H9 (cell line): ENCODE results near the gene TMEM235. TPM values are rescaled to one million over a fixed set of nuclear protein-coding genes. Genes with fewer than 3 reads are reported as not detected.

ENCODE experiments used
- DNase-seq: peaks from one replicate; pipeline ENCODE4 v3.0.0-alpha.2; 2017
- H2AFZ ChIP-seq: one replicate; pipeline ENCODE4 v1.6.1; 2013; ENCODE audit warnings: mild to moderate bottlenecking, low read length, control low read depth, moderate library complexity
- H2AK5ac ChIP-seq: 2 replicates; pipeline ENCODE4 v1.6.1; 2013; ENCODE audit warnings: low read length, control low read depth, mixed read lengths; ENCODE audit not compliant: insufficient read length
- H2BK120ac ChIP-seq: one replicate; pipeline ENCODE4 v1.6.1; 2013; ENCODE audit warnings: low read depth, mild to moderate bottlenecking, low read length, control low read depth, inconsistent platforms; ENCODE audit not compliant: poor library complexity, severe bottlenecking
- H2BK12ac ChIP-seq: 2 replicates; pipeline ENCODE4 v1.6.1; 2013; ENCODE audit warnings: low read length, control low read depth, mixed read lengths, low read depth; ENCODE audit not compliant: insufficient read length
- H2BK15ac ChIP-seq: 2 replicates; pipeline ENCODE4 v1.6.1; 2013; ENCODE audit warnings: low read depth, low read length, control low read depth
- H2BK20ac ChIP-seq: one replicate; pipeline ENCODE4 v1.6.1; 2013; ENCODE audit warnings: low read depth, mild to moderate bottlenecking, low read length, control low read depth, inconsistent platforms; ENCODE audit not compliant: poor library complexity, severe bottlenecking
- H2BK5ac ChIP-seq: 2 replicates; pipeline ENCODE4 v1.6.1; 2013; ENCODE audit warnings: low read length, control low read depth, mixed read lengths; ENCODE audit not compliant: insufficient read length
- H3K14ac ChIP-seq: 2 replicates; pipeline ENCODE4 v1.6.1; 2013; ENCODE audit warnings: low read length, control low read depth; ENCODE audit not compliant: insufficient read depth
- H3K18ac ChIP-seq: 2 replicates; pipeline ENCODE4 v1.6.1; 2013; ENCODE audit warnings: low read depth, mild to moderate bottlenecking, mixed read lengths, low read length, control low read depth; ENCODE audit not compliant: insufficient read length
- H3K23ac ChIP-seq: 2 replicates; pipeline ENCODE4 v1.6.1; 2013; ENCODE audit warnings: low read length, control low read depth, mixed read lengths, low read depth; ENCODE audit not compliant: insufficient read length
- H3K23me2 ChIP-seq: 2 replicates; pipeline ENCODE4 v1.6.1; 2013; ENCODE audit warnings: low read depth, mild to moderate bottlenecking, mixed read lengths, low read length, control low read depth; ENCODE audit not compliant: insufficient read length, poor library complexity, severe bottlenecking
- H3K27ac ChIP-seq: 2 replicates; pipeline ENCODE4 v1.5.1; 2013; ENCODE audit warnings: low read length, control low read depth, mixed read lengths, low read depth; ENCODE audit not compliant: insufficient read length
- H3K27me3 ChIP-seq: 2 replicates; pipeline ENCODE4 v1.6.1; 2013; ENCODE audit warnings: low read length, control low read depth, inconsistent platforms; ENCODE audit not compliant: insufficient read depth
- H3K4ac ChIP-seq: 2 replicates; pipeline ENCODE4 v1.6.1; 2013; ENCODE audit warnings: low read depth, mild to moderate bottlenecking, control low read depth, inconsistent platforms, low read length, moderate library complexity
- H3K4me1 ChIP-seq: 2 replicates; pipeline ENCODE4 v1.6.1; 2013; ENCODE audit warnings: low read length, control low read depth, inconsistent platforms; ENCODE audit not compliant: insufficient read depth
- H3K4me2 ChIP-seq: 2 replicates; pipeline ENCODE4 v1.6.1; 2013; ENCODE audit warnings: low read length, control low read depth, mixed read lengths; ENCODE audit not compliant: insufficient read length, insufficient read depth
- H3K56ac ChIP-seq: 2 replicates; pipeline ENCODE4 v1.6.1; 2013; ENCODE audit warnings: low read depth, mild to moderate bottlenecking, mixed read lengths, low read length, control low read depth; ENCODE audit not compliant: insufficient read length
- H3K79me1 ChIP-seq: 2 replicates; pipeline ENCODE4 v1.6.1; 2013; ENCODE audit warnings: low read depth, mild to moderate bottlenecking, moderate library complexity, low read length, control low read depth, inconsistent platforms; ENCODE audit not compliant: insufficient read depth, poor library complexity, severe bottlenecking
- H3K79me2 ChIP-seq: 2 replicates; pipeline ENCODE4 v1.6.1; 2013; ENCODE audit warnings: low read length, control low read depth, inconsistent platforms; ENCODE audit not compliant: insufficient read depth
- H3K9ac ChIP-seq: 2 replicates; pipeline ENCODE4 v1.6.1; 2013; ENCODE audit warnings: low read length, control low read depth, mixed read lengths; ENCODE audit not compliant: insufficient read length; ENCODE audit errors: extremely low read depth
- H3K9me3 ChIP-seq: one replicate; pipeline ENCODE4 v1.6.1; 2013; ENCODE audit warnings: low read depth, low read length, inconsistent platforms; ENCODE audit not compliant: control insufficient read depth
- H3T11ph ChIP-seq: one replicate; pipeline ENCODE4 v1.6.1; 2013; ENCODE audit warnings: mild to moderate bottlenecking, low read length, control low read depth, inconsistent platforms
- H4K20me1 ChIP-seq: one replicate; pipeline ENCODE4 v1.6.1; 2013; ENCODE audit not compliant: control insufficient read depth, insufficient read length, insufficient read depth
- H4K5ac ChIP-seq: 2 replicates; pipeline ENCODE4 v1.6.1; 2013; ENCODE audit warnings: low read depth, mild to moderate bottlenecking, mixed read lengths, low read length, control low read depth; ENCODE audit not compliant: insufficient read length
- H4K8ac ChIP-seq: replicated peaks from 2 replicates; pipeline ENCODE4 v1.6.1; 2013; ENCODE audit warnings: low read length, control low read depth, mixed read lengths, low read depth; ENCODE audit not compliant: insufficient read length
- H4K91ac ChIP-seq: 2 replicates; pipeline ENCODE4 v1.6.1; 2013; ENCODE audit warnings: low read depth, mild to moderate bottlenecking, moderate library complexity, mixed read lengths, low read length, control low read depth; ENCODE audit not compliant: insufficient read length
- H3K27ac Mint-ChIP-seq, 3 experiments: 2 replicates in 2 of 3; 3 replicates in 1 of 3; pipeline ENCODE4 v1.8.0; 2020 to 2021; ENCODE audit warnings: mixed read lengths in 3 of 3, mild to moderate bottlenecking in 1 of 3, moderate library complexity in 1 of 3
- H3K27me3 Mint-ChIP-seq: 2 replicates; pipeline ENCODE4 v1.8.0; 2021; ENCODE audit warnings: low read depth, mild to moderate bottlenecking, moderate library complexity, mixed read lengths
- H3K36me3 Mint-ChIP-seq, 3 experiments: 2 replicates in 2 of 3; 3 replicates in 1 of 3; pipeline ENCODE4 v1.8.0; 2020 to 2021; ENCODE audit warnings: low read depth in 3 of 3, mixed read lengths in 3 of 3; ENCODE audit not compliant: insufficient read depth in 1 of 3
- H3K4me1 Mint-ChIP-seq, 2 experiments: 2 replicates each; pipeline ENCODE4 v1.8.0; 2020; ENCODE audit warnings: mixed read lengths in 2 of 2
- H3K4me3 Mint-ChIP-seq, 2 experiments: 2 replicates in 1 of 2; 3 replicates in 1 of 2; pipeline ENCODE4 v1.8.0; 2020 to 2021; ENCODE audit warnings: mild to moderate bottlenecking in 2 of 2, mixed read lengths in 2 of 2, moderate library complexity in 1 of 2
- H3K9me3 Mint-ChIP-seq, 2 experiments: 2 replicates in 1 of 2; 3 replicates in 1 of 2; pipeline ENCODE4 v1.8.0; 2020; ENCODE audit warnings: mild to moderate bottlenecking in 2 of 2, mixed read lengths in 2 of 2, moderate library complexity in 1 of 2
- WGBS: extraction: QIAGEN DNeasy Blood & Tissue Kit; methylation state at CpG from one replicate; pipeline ENCODE4 v1.1.7; 2013; ENCODE audit warnings: missing lambda C conversion rate, low lambda C conversion rate, mixed read lengths; ENCODE audit not compliant: insufficient read length; ENCODE audit errors: extremely low coverage; 5-methylcytosine and 5-hydroxymethylcytosine counted together
- total RNA-seq: library from RNA; stranded (reverse); gene quantifications from 2 replicates; pipeline ENCODE4 v1.2.1, GENCODE V29; 2021
- TF ChIP-seq, protein P1 (sequence below): fragments of 200-600 bp; sonication (generic); conservative IDR thresholded peaks from 3 replicates; pipeline ENCODE4 v1.8.0; 2021; ENCODE audit warnings: antibody characterized with exemption, mild to moderate bottlenecking

TMEM235 gene
- total RNA-seq, 1 experiment from 2014 or later, result 0.28 TPM

DNA sequence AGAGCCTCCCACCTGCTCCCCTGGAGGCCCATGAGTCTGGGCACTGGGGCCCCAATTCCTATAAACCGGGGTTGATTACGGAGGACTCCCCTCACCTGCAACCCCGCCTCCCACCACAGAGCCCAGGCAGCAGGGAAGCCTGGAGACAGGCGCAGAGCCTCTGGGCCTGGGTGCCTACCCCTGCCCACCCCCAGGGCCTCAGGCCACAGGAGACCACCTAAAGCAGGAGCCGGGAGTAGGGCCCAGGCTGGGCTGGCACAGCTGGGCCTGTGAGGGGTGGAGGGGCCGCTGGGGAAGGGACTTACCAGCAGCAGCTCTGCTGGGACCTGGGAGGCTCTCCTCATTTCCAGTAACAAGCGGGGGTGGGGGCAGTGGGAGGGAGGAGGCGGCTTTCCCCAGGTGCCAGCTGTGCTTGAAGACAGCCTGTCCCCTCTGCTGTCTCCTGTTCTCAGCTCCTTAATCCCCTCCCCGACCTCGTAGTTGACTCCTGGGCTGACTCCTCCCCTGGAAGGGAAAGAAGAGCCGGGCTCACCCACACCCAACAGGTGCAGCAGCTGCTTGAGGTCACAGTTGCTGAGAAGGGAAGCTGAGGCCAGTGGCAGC is 46.8 kb downstream of the TMEM235 start:
- Histone ChIP-seq H3K27ac (no peak overlapping the region), H3K14ac (no peak overlapping the region), H2BK5ac (no peak overlapping the region), H2BK15ac (no peak overlapping the region), H3K56ac (no peak overlapping the region), H3K4ac (no peak overlapping the region), H4K8ac (no peak overlapping the region), H2BK120ac (no peak overlapping the region), H3K79me1 (no peaks in the 10 kb centered on the region), H2AFZ (no peak overlapping the region), H2BK20ac (no peak overlapping the region), H3K4me2 (no peak overlapping the region), H3K27me3 (no peaks in the 10 kb centered on the region), H3K9me3 (no peaks in the 10 kb centered on the region), H4K5ac (no peak overlapping the region), H3K18ac (no peak overlapping the region), H2BK12ac (no peak overlapping the region), H3K9ac (no peak overlapping the region), H3T11ph (no peak overlapping the region), H3K79me2 (no peaks in the 10 kb centered on the region), H4K20me1 (no peaks in the 10 kb centered on the region), H2AK5ac (no peak overlapping the region), H3K4me1 (no peaks in the 10 kb centered on the region; the same call in 1 of the 2 replicates), H3K23me2 (no peaks in the 10 kb centered on the region), H4K91ac (no peak overlapping the region), H3K23ac (no peak overlapping the region)
- peaks cover 17 to 35% of the 10 kb centered on the region in 2 experiments for H3K4me1 Mint-ChIP-seq
- H3K27ac Mint-ChIP-seq, result no peak overlapping the region
- TF ChIP-seq, protein P1, sequence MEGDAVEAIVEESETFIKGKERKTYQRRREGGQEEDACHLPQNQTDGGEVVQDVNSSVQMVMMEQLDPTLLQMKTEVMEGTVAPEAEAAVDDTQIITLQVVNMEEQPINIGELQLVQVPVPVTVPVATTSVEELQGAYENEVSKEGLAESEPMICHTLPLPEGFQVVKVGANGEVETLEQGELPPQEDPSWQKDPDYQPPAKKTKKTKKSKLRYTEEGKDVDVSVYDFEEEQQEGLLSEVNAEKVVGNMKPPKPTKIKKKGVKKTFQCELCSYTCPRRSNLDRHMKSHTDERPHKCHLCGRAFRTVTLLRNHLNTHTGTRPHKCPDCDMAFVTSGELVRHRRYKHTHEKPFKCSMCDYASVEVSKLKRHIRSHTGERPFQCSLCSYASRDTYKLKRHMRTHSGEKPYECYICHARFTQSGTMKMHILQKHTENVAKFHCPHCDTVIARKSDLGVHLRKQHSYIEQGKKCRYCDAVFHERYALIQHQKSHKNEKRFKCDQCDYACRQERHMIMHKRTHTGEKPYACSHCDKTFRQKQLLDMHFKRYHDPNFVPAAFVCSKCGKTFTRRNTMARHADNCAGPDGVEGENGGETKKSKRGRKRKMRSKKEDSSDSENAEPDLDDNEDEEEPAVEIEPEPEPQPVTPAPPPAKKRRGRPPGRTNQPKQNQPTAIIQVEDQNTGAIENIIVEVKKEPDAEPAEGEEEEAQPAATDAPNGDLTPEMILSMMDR, result no peak
- WGBS, result no CpG with 5 or more reads among the region's 11 CpGs
- H3K36me3 Mint-ChIP-seq, result no peaks in the 10 kb centered on the region
- peaks cover 5% of the 10 kb centered on the region for H3K27me3 Mint-ChIP-seq
- H3K9me3 Mint-ChIP-seq, result peaks cover 0 to 4% of the 10 kb centered on the region in 2 experiments; a peak in 2 of 5 replicates
- DNase-seq, result peak; percentile 82
- H3K4me3 Mint-ChIP-seq, result no peak overlapping the region
